ENCODE measurements around the gene RBM47.

RBM47 gene

GRCh38 chr4:40516651-40517050 is 113.0 kb downstream of the RBM47 start:
- in situ Hi-C loops (cut with HindIII; ENCODE audit: low pct_ligation_motif_present, low sequenced_read_pairs) = no loop called here
- DNase-seq = no peak
- Histone ChIP-seq H3K27ac (no peak overlapping the region), H3K4me3 (ENCODE audit: low read depth, low read length) (no peak overlapping the region), H3K36me3 (replicated peaks) (no peaks in the 10 kb centered on the region), H3K27me3 (replicated peaks) (no peaks in the 10 kb centered on the region)
- no peak for TF ChIP-seq CTCF (IDR thresholded peaks at IDR 0.05; ENCODE audit: low read depth, low read length, missing control alignments)

DNA sequence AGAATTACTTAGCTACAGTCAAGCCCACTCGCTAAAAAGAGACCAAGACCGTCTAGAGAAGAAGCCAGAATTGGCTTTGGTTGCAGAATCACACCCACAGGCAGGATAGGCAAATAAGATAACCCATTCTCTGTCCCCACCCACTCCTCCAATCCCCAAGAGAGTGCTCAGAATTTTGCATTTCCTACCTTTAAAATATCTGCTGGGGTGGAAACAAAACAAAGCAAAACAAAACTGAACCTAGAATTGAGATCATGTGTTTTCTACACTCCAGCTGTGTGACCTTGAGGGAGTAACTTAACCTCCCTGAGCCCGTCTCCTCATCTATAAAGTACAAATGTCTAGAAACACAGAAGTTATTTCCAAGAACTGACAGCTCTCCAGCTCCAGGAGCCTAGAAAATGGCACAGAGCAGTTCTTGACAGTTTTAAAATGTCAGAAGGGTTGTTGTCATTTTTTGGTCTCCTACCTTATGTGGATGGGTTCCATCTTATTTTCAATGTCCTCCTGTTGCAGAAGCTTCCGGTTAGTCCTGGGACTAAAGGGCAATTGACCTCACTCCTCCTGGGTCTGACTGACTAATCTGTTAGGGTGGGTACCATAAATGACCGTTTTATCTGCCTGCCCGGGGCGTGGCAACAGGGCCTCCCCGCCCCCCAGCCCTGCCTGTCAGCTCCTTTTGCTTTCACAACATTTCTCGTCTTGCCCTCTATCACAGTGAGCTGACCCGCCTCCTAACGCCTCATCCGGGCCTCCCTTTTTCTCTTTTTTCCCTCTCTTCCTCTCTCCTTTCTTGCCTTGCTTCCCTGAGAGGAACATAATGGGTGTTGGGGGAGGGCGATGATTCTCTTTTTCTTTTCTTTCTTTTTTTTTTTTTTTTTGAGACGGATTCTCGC is 114.0 kb downstream of the RBM47 start:
- no peak for TF ChIP-seq CTCF (IDR thresholded peaks at IDR 0.05; ENCODE audit: low read depth, low read length, missing control alignments)
- in situ Hi-C loops (cut with HindIII; ENCODE audit: low pct_ligation_motif_present, low sequenced_read_pairs) = no loop called here
- DNase-seq = no peak
- Histone ChIP-seq H3K4me3 (ENCODE audit: low read depth, low read length) (no peak overlapping the region), H3K27me3 (replicated peaks) (no peaks in the 10 kb centered on the region), H3K36me3 (replicated peaks) (no peaks in the 10 kb centered on the region), H3K27ac (no peak overlapping the region)

DNA sequence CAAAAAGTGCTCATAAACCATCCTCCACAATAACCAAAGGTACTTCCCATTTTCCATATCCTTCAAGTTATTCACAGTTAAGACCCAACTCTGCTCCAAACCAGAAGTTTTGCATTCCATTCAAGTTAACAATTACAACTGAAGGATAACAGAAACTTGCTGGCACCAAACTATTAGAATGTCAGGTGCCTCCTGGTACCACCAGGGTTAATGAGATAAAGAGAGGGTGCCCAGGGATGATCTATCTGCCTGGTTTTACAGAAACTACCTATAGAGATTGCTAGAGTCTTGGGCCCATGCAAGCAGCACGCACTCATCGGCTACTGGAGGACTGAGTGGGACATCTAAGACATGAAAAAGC is 114.6 kb downstream of the RBM47 start:
- no peak for DNase-seq
- Histone ChIP-seq H3K27me3 (replicated peaks) (no peaks in the 10 kb centered on the region), H3K36me3 (replicated peaks) (no peaks in the 10 kb centered on the region), H3K4me3 (ENCODE audit: low read depth, low read length) (no peak overlapping the region), H3K27ac (no peak overlapping the region)
- in situ Hi-C loops (cut with HindIII; ENCODE audit: low pct_ligation_motif_present, low sequenced_read_pairs) = no loop called here
- no peak for TF ChIP-seq CTCF (IDR thresholded peaks at IDR 0.05; ENCODE audit: low read depth, low read length, missing control alignments)

DNA sequence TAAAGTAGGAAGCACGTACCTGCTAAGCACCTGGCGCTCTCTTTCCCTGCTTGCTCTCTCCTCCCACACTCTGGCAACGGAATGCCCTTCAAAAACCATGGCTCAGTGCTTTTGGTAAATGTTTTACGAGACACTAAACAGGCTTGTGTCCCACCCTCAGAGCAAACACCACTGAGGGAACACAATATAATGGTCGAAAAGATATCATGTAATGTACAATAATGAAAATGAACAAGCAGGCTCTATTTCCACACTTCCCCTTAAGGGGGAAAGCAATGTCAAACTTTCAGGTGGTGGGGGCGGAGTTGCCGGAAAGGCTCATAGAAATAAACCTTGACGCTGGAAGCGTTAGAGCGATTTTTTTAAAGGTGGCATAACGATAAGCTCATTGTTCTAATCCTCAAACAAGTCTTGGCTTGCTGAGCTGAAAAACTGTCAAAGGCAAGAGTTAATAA is 115.1 kb downstream of the RBM47 start:
- TF ChIP-seq CTCF (IDR thresholded peaks at IDR 0.05; ENCODE audit: low read depth, low read length, missing control alignments) = no peak
- H3K36me3 ChIP-seq (replicated peaks) = no peaks in the 10 kb centered on the region
- H3K27ac ChIP-seq = no peak overlapping the region
- H3K4me3 ChIP-seq (ENCODE audit: low read depth, low read length) = no peak overlapping the region
- in situ Hi-C loops (cut with HindIII; ENCODE audit: low pct_ligation_motif_present, low sequenced_read_pairs) = no loop called here
- no peaks in the 10 kb centered on the region for H3K27me3 ChIP-seq (replicated peaks)
- DNase-seq = no peak

DNA sequence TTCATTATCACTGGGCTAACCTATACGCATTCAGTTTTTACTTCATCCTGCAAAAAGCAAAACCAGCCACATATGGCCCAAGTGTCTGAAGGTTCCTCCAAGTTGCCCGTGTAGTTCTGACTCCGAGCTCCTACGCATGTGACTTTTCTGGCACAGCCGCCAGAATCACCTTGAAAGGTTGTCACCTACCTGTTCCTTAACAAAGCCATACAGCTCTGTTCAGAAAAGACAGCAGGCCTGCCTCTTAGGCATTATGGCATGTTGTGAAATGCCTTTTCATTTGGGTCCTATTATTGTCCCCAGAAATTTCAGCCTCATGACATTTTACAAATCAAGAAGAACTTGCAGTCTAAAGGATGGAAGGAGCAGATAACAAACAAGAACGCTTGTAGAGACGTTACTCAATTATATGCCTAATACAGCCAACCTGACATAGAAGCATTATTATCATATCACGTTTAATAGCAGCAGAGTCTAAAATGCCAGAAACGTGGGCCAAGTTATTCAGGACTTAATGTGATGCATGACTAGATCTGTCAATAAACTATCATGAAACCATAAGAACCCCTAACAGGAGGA is 118.5 kb downstream of the RBM47 start:
- no peak for TF ChIP-seq CTCF (IDR thresholded peaks at IDR 0.05; ENCODE audit: low read depth, low read length, missing control alignments)
- in situ Hi-C loops (cut with HindIII; ENCODE audit: low pct_ligation_motif_present, low sequenced_read_pairs) = no loop called here

More for the DNA sequence above, 118.5 kb downstream of the RBM47 start:
- Histone ChIP-seq H3K27me3 (replicated peaks) (no peaks in the 10 kb centered on the region), H3K4me3 (ENCODE audit: low read depth, low read length) (no peak overlapping the region), H3K36me3 (replicated peaks) (no peaks in the 10 kb centered on the region), H3K27ac (no peak overlapping the region)
- no peak for DNase-seq
